Measurements from ENCODE around the gene ADARB2. TPM values are rescaled to one million over a fixed set of nuclear protein-coding genes. Genes with fewer than 3 reads are reported as not detected.

The ADARB2 gene
- total and polyA plus RNA-seq, 3 donors from 2014 or later, result 8.5 to 13.0 (median 10.4) TPM

GRCh38 chr10:1567152-1567551 lies 170.2 kb downstream of the ADARB2 start:
- no peak for TF ChIP-seq POLR2A (IDR thresholded peaks at IDR 0.05)
- TF ChIP-seq, protein P1, sequence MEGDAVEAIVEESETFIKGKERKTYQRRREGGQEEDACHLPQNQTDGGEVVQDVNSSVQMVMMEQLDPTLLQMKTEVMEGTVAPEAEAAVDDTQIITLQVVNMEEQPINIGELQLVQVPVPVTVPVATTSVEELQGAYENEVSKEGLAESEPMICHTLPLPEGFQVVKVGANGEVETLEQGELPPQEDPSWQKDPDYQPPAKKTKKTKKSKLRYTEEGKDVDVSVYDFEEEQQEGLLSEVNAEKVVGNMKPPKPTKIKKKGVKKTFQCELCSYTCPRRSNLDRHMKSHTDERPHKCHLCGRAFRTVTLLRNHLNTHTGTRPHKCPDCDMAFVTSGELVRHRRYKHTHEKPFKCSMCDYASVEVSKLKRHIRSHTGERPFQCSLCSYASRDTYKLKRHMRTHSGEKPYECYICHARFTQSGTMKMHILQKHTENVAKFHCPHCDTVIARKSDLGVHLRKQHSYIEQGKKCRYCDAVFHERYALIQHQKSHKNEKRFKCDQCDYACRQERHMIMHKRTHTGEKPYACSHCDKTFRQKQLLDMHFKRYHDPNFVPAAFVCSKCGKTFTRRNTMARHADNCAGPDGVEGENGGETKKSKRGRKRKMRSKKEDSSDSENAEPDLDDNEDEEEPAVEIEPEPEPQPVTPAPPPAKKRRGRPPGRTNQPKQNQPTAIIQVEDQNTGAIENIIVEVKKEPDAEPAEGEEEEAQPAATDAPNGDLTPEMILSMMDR (IDR thresholded peaks at IDR 0.05), result no peak
- intact Hi-C loops (cut with DNase I; ENCODE audit: low total_unique reads), result no loop called here
- no peaks in the 10 kb centered on the region for H3K36me3 ChIP-seq (ENCODE audit: low read depth, missing control alignments)
- no peaks in the 10 kb centered on the region for H3K9me3 ChIP-seq
- H3K27ac ChIP-seq, result no peak overlapping the region
- 80 to 88% methylated on average over 7 of the region's 7 CpGs for WGBS, 2 donors
- H3K27me3 ChIP-seq, result no peaks in the 10 kb centered on the region
- no peaks in the 10 kb centered on the region for H3K4me1 ChIP-seq
- no peak for DNase-seq
- no peak overlapping the region for H3K4me3 ChIP-seq

DNA sequence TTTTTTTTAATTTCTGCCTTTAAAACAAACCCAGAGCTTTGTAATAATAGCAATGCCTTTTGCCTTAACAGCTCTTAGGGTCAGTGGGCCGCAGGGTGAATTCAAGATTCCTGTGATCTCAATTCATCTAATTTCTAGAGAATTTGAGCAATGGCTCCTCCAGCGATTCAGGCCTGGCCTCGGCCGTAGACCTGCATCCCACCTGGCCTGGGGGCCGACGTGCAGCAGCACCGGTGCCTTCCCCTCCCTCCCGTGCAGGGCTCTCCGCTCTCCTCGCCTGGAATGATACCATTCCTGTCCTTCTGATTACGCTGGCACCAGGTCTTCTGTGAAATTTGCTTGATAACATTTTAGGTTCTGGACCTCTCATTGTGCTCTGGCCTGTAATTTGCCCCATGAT lies 172.5 kb downstream of the ADARB2 start:
- Histone ChIP-seq H3K27me3 (no peaks in the 10 kb centered on the region), H3K9me3 (no peaks in the 10 kb centered on the region), H3K27ac (no peak overlapping the region), H3K4me1 (no peaks in the 10 kb centered on the region), H3K36me3 (ENCODE audit: low read depth, missing control alignments) (no peaks in the 10 kb centered on the region), H3K4me3 (no peak overlapping the region)
- DNase-seq, result no peak
- TF ChIP-seq POLR2A (IDR thresholded peaks at IDR 0.05), result no peak
- TF ChIP-seq, protein P1 (IDR thresholded peaks at IDR 0.05), result no peak
- WGBS, 2 donors, result 89 to 90% methylated on average over 11 of the region's 11 CpGs
- intact Hi-C loops (cut with DNase I; ENCODE audit: low total_unique reads), result no loop called here

DNA sequence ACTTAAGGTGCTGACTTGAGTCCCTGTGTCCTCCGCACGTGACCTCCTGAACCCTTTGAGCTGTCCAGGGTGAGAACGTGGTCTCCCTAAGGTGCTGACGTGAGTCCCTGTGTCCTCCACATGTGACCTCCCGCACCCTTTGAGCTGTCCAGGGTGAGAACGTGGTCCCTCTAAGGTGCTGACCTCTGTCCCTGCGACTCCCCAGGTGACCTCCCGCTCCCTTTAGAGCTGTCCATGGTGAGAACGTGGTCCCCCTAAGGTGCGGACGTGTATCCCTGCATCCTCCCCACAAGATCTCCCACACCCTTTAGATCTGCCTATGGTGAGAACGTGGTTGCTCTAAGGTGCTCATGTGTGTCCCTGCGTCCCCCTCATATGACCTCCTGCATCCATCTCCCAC lies 174.3 kb downstream of the ADARB2 start:
- no peak for TF ChIP-seq POLR2A (IDR thresholded peaks at IDR 0.05)
- TF ChIP-seq, protein P1 (IDR thresholded peaks at IDR 0.05), result no peak
- DNase-seq, result no peak
- no peak overlapping the region for H3K4me3 ChIP-seq
- WGBS, 2 donors, result 86 to 88% methylated on average over 12 to 13 of the region's 13 CpGs
- no peak overlapping the region for H3K27ac ChIP-seq
- no peaks in the 10 kb centered on the region for H3K27me3 ChIP-seq
- no peaks in the 10 kb centered on the region for H3K36me3 ChIP-seq (ENCODE audit: low read depth, missing control alignments)
- no peaks in the 10 kb centered on the region for H3K9me3 ChIP-seq
- intact Hi-C loops (cut with DNase I; ENCODE audit: low total_unique reads), result no loop called here
- no peaks in the 10 kb centered on the region for H3K4me1 ChIP-seq

- Histone ChIP-seq H3K27ac (no peak overlapping the region), H3K27me3 (no peaks in the 10 kb centered on the region), H3K9me3 (no peaks in the 10 kb centered on the region), H3K36me3 (ENCODE audit: low read depth, missing control alignments) (no peaks in the 10 kb centered on the region), H3K4me3 (no peak overlapping the region), H3K4me1 (no peaks in the 10 kb centered on the region)
- no peak for TF ChIP-seq POLR2A (IDR thresholded peaks at IDR 0.05)
- TF ChIP-seq, protein P1 (IDR thresholded peaks at IDR 0.05), result no peak
- WGBS, 2 donors, result 85 to 87% methylated on average over 19 of the region's 19 CpGs
- DNase-seq, result no peak
- intact Hi-C loops (cut with DNase I; ENCODE audit: low total_unique reads), result no loop called here
Measured at GRCh38 chr10:1561731-1562337, 175.5 kb downstream of the ADARB2 start.

DNA sequence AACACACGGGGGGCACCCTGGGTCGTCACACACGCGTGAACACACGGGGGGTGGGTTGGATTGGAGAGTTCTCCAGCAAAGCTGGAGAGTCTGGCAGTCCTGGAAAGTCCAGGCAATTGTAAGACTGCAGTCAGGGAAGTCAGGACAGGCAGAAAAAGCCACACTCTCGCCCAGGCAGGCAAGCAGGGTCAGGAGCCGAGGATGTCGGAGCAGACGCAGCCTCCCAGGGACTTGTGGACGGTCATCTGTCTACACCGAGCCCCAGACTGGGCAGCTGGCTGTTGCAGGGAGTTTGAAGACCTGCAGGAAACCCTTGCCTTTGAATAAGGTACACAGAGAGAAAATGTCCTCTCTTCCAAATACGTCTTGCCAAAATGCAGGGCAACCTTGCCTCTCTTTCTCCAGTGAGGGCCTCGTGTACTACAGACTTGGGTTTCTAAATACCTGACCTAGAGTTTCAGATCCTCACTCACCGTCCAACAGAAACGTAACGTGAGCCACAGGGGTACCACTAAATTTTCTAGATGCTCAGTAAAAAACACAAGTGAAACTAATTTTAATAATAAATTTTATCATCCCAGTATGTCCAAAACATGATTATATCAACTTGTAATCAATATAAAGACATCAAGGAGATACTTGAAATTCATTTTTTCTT lies 176.7 kb downstream of the ADARB2 start:
- Histone ChIP-seq H3K36me3 (ENCODE audit: low read depth, missing control alignments) (no peaks in the 10 kb centered on the region), H3K27ac (no peak overlapping the region), H3K27me3 (no peaks in the 10 kb centered on the region), H3K4me3 (no peak overlapping the region), H3K9me3 (no peaks in the 10 kb centered on the region), H3K4me1 (no peaks in the 10 kb centered on the region)
- TF ChIP-seq POLR2A (IDR thresholded peaks at IDR 0.05), result no peak
- TF ChIP-seq, protein P1 (IDR thresholded peaks at IDR 0.05), result no peak
- no peak for DNase-seq
- intact Hi-C loops (cut with DNase I; ENCODE audit: low total_unique reads), result no loop called here
- WGBS, 2 donors, result 68 to 70% methylated on average over 10 to 16 of the region's 16 CpGs

Data from testis (tissue), 3 donors.